Measurements from ENCODE around the gene RAB11FIP5. TPM values are rescaled to one million over a fixed set of nuclear protein-coding genes. Genes with fewer than 3 reads are reported as not detected.

RAB11FIP5 gene
- total and polyA plus RNA-seq, 9 donors = 16.1 to 57.3 (median 25.0) TPM

GRCh38 chr2:73053316-73054114, 59.2 kb downstream of the RAB11FIP5 start:
- TF ChIP-seq POLR2A (IDR thresholded peaks at IDR 0.05) (no peak), EP300 (IDR thresholded peaks at IDR 0.05) (no peak)
- TF ChIP-seq, protein P1, sequence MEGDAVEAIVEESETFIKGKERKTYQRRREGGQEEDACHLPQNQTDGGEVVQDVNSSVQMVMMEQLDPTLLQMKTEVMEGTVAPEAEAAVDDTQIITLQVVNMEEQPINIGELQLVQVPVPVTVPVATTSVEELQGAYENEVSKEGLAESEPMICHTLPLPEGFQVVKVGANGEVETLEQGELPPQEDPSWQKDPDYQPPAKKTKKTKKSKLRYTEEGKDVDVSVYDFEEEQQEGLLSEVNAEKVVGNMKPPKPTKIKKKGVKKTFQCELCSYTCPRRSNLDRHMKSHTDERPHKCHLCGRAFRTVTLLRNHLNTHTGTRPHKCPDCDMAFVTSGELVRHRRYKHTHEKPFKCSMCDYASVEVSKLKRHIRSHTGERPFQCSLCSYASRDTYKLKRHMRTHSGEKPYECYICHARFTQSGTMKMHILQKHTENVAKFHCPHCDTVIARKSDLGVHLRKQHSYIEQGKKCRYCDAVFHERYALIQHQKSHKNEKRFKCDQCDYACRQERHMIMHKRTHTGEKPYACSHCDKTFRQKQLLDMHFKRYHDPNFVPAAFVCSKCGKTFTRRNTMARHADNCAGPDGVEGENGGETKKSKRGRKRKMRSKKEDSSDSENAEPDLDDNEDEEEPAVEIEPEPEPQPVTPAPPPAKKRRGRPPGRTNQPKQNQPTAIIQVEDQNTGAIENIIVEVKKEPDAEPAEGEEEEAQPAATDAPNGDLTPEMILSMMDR (IDR thresholded peaks at IDR 0.05) = no peak
- intact Hi-C loops (cut with DNase I) = no loop called here

DNA sequence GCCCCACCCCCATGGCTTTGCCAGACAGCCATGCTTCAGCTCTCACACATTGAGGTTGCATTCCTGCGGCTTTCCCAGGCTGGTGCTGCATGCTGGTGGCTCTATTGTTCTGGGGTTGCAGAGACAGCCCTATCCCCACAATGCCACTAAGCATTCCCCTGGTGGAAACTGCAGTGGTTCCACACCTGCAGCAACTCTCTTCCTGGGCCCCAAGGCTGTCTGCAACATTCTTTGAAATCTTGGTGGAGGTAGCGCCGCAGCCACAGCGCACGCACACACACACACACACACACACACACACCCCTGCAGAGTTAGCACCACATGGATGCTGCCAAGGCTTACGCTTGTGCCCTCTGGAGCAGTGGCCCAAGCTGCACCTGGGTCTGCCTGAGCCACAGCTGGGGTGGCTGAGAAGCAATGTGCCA, 62.6 kb downstream of the RAB11FIP5 start:
- intact Hi-C loops (cut with DNase I) = no loop called here
- WGBS, 3 donors = 86 to 91% (median 89%) methylated on average over 6 of the region's 6 CpGs

More at GRCh38 chr2:73053316-73054114, 59.2 kb downstream of the RAB11FIP5 start:
- H3K27me3 ChIP-seq = no peaks in the 10 kb centered on the region
- no peak for DNase-seq
- H3K4me3 ChIP-seq = no peak overlapping the region
- H3K27ac ChIP-seq = no peak overlapping the region
- no peaks in the 10 kb centered on the region for H3K36me3 ChIP-seq
- H3K9me3 ChIP-seq = no peaks in the 10 kb centered on the region
- no peaks in the 10 kb centered on the region for H3K4me1 ChIP-seq (ENCODE audit: insufficient read depth)
- 40 to 58% (median 54%) methylated on average over 6 of the region's 6 CpGs for WGBS, 3 donors

DNA sequence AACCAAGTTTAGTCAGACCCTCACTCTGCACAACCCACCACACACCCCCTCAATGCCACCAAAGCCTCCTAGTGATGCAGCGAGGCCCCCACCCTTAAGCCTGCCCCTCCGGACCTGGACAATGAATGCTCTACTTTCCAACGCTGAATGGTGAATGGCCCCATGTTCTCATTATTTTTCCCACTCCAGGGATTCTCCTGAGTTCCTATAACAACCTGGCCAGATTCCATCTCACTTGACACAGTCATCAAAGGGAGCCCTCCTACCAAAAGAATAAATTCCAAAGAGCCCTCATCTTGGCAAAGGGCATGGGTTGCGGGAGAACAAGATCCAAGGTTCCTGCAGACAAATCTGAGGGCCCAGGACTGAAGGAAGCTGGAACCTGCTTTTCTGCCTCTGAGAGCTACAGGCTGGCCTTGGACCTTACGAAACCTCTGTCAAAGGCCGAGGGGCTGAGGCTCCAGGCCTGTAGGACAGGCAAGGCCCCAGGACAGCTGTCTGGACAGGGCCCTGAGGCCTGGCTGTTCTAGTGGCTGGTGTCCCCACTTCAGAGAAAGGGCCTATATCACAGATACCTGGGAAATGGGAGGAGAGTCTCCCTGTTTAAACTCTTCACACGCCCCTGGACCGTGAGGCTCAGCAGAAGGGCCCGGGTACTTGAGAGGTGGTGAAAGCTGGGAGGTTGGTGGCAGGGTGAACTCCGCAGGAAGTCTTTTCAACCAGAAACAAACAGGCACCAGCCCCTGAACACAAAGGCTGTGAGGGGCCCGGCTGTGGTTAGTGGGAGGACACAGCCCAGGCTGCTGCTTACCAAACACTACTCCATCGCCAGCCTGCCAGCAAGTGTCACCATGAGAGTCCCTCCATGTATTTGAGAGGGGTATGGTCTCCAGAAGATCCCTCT, 68.6 kb downstream of the RAB11FIP5 start:
- 80 to 84% (median 83%) methylated on average over 12 of the region's 12 CpGs for WGBS, 3 donors
- Histone ChIP-seq H3K36me3 (no peaks in the 10 kb centered on the region), H3K4me1 (ENCODE audit: insufficient read depth) (peaks cover 2% of the 10 kb centered on the region), H3K27ac (no peak overlapping the region), H3K27me3 (no peaks in the 10 kb centered on the region), H3K4me3 (no peak overlapping the region), H3K9me3 (no peaks in the 10 kb centered on the region)
- no peak for DNase-seq
- intact Hi-C loops (cut with DNase I) = no loop called here
- TF ChIP-seq, protein P1 (IDR thresholded peaks at IDR 0.05) = no peak
- TF ChIP-seq POLR2A (IDR thresholded peaks at IDR 0.05) = no peak
- no peak for TF ChIP-seq EP300 (IDR thresholded peaks at IDR 0.05)

More for the DNA sequence above, 62.6 kb downstream of the RAB11FIP5 start:
- H3K4me1 ChIP-seq (ENCODE audit: insufficient read depth) = no peaks in the 10 kb centered on the region
- H3K36me3 ChIP-seq = no peaks in the 10 kb centered on the region
- DNase-seq = no peak
- H3K27me3 ChIP-seq = no peaks in the 10 kb centered on the region
- no peak overlapping the region for H3K4me3 ChIP-seq
- H3K27ac ChIP-seq = no peak overlapping the region
- TF ChIP-seq, protein P1 (IDR thresholded peaks at IDR 0.05) = no peak
- no peak for TF ChIP-seq EP300 (IDR thresholded peaks at IDR 0.05)
- TF ChIP-seq POLR2A (IDR thresholded peaks at IDR 0.05) = no peak
- no peaks in the 10 kb centered on the region for H3K9me3 ChIP-seq

DNA sequence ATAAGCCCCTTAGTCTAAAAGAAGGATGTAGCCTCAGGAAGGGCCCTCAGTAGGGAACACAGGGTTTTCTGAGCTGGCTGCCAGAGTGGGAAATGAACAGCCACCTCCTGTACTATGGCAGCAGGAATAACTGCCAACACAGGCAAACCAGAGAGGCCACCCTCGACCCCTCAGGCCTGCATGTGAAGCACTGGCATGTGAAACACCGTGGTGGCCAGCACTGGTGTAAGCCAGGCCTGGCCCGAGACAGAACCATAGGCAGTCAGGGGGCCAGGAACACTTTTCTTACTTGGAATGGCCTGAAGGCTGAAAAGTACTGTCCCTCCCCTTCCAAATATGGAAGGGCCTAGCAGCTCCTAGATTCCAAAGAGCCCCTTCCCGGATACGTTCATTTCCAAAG, 69.5 kb downstream of the RAB11FIP5 start:
- no peaks in the 10 kb centered on the region for H3K36me3 ChIP-seq
- intact Hi-C loops (cut with DNase I) = no loop called here
- H3K27ac ChIP-seq = no peak overlapping the region
- H3K4me1 ChIP-seq (ENCODE audit: insufficient read depth) = peaks cover 2% of the 10 kb centered on the region
- DNase-seq = peak in 1 of 5 donors; percentile 40
- H3K9me3 ChIP-seq = no peaks in the 10 kb centered on the region
- TF ChIP-seq, protein P1 (IDR thresholded peaks at IDR 0.05) = no peak
- no peak for TF ChIP-seq EP300 (IDR thresholded peaks at IDR 0.05)
- no peak for TF ChIP-seq POLR2A (IDR thresholded peaks at IDR 0.05)
- no peaks in the 10 kb centered on the region for H3K27me3 ChIP-seq
- no peak overlapping the region for H3K4me3 ChIP-seq
- 28 to 38% (median 28%) methylated on average over 5 of the region's 5 CpGs for WGBS, 3 donors
